Gastrocnemius medialis (tissue), 4 donors: ENCODE measurements around the gene CCDC126. TPM values are rescaled to one million over a fixed set of nuclear protein-coding genes. Genes with fewer than 3 reads are reported as not detected.

ENCODE experiments used
- ATAC-seq, 2 donors: fragments of 150-250 bp; one replicate each; pipeline ENCODE4 v1.9.1; 2016
- DNase-seq, 2 donors: peaks; one replicate each; pipeline ENCODE4 v3.0.0-alpha.2; 2019
- H3K27ac ChIP-seq, 4 donors: fragments of 200-600 bp; sonication (generic); 1 replicate in 1 of 4; 2 replicates in 3 of 4; pipeline ENCODE4 v1.5.1; 2016 to 2018; ENCODE audit warnings: mild to moderate bottlenecking in 2 of 4, moderate library complexity in 1 of 4
- H3K27me3 ChIP-seq, 3 donors: fragments of 200-600 bp; sonication (generic) in 2 of 3; 1 replicate in 1 of 3; 2 replicates in 2 of 3; pipeline versions ENCODE4 v1.5.1 to v1.6.0; 2016 to 2019; ENCODE audit warnings: mild to moderate bottlenecking in 1 of 3, moderate library complexity in 1 of 3
- H3K36me3 ChIP-seq, 2 donors: fragments of 200-600 bp; sonication (generic) in 1 of 2; one replicate each; pipeline ENCODE4 v1.5.1; 2017 to 2018
- H3K4me1 ChIP-seq, 2 donors: fragments of 200-600 bp; sonication (generic) in 1 of 2; one replicate each; pipeline ENCODE4 v1.5.1; 2016 to 2017; ENCODE audit warnings: mild to moderate bottlenecking in 2 of 2
- H3K4me3 ChIP-seq, 4 donors: fragments of 200-600 bp; sonication (generic) in 3 of 4; 1 replicate in 1 of 4; 2 replicates in 3 of 4; pipeline ENCODE4 v1.5.1; 2016 to 2019; ENCODE audit warnings: mild to moderate bottlenecking in 2 of 4
- H3K9me3 ChIP-seq, 3 donors: fragments of 200-600 bp; sonication (generic) in 2 of 3; 1 replicate in 1 of 3; 2 replicates in 2 of 3; pipeline ENCODE4 v1.5.1; 2016 to 2019
- POLR2A ChIP-seq, 2 donors: fragments of 450-650 bp; IDR thresholded peaks; one replicate each; pipeline ENCODE4 v1.6.1; 2017; ENCODE audit warnings: antibody characterized with exemption in 2 of 2, mild to moderate bottlenecking in 2 of 2, moderate library complexity in 2 of 2
- in situ Hi-C, 4 donors: fragments of 200-750 bp; cut with MboI; loops; one replicate each; pipeline versions ENCODE4 v1.15.0 to v1.8.0; 2017; ENCODE audit warnings: low sequenced_read_pairs in 4 of 4
- intact Hi-C: fragments of 100-400 bp; cut with DNase I; formaldehyde crosslinking; loops from one replicate; pipeline ENCODE4 v1.15.1; 2023; ENCODE audit warnings: low total_unique reads
- total RNA-seq, 4 donors: library from RNA; depleted of rRNA; stranded (reverse); fragments of >200 nt; gene quantifications; one replicate each; pipeline versions ENCODE4 v1.1.0 to v1.2.3, GENCODE V29; 2016
- TF ChIP-seq, protein P1 (sequence below), 5 experiments: fragments of 450-650 bp in 3 of 5; fragments of 200-600 bp in 2 of 5; sonication (generic) in 2 of 5; IDR thresholded peaks in 4 of 5; conservative IDR thresholded peaks in 1 of 5; 1 replicate in 4 of 5; 2 replicates in 1 of 5; pipeline ENCODE4 v1.5.1; 2016 to 2019; ENCODE audit warnings: antibody characterized with exemption in 5 of 5, mild to moderate bottlenecking in 3 of 5, moderate library complexity in 3 of 5

Gene CCDC126
- total RNA-seq, 4 donors from 2014 or later: 12.0 to 23.1 (median 20.2) TPM

DNA sequence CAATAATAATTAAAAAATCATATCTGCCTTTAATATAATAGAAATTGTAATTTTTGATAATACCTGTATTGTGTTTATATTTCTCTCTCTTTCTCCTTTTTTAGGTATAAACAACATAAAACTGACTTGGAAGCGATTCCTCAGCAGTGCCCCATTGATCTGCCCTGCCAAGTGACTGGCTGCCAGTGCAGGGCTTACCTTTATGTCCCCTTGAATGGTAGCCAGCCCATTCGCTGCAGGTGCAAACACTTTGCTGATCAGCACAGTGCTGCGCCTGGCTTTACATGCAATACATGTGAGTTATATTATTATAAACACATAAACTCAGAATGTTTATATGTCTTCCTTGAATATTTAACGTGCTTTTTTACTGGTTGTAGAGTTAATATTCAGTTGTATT lies 92.0 kb downstream of the CCDC126 start:
- ATAC-seq (no peak), DNase-seq (no peak)
- no peak for TF ChIP-seq POLR2A (IDR thresholded peaks at IDR 0.05)
- TF ChIP-seq, protein P1, sequence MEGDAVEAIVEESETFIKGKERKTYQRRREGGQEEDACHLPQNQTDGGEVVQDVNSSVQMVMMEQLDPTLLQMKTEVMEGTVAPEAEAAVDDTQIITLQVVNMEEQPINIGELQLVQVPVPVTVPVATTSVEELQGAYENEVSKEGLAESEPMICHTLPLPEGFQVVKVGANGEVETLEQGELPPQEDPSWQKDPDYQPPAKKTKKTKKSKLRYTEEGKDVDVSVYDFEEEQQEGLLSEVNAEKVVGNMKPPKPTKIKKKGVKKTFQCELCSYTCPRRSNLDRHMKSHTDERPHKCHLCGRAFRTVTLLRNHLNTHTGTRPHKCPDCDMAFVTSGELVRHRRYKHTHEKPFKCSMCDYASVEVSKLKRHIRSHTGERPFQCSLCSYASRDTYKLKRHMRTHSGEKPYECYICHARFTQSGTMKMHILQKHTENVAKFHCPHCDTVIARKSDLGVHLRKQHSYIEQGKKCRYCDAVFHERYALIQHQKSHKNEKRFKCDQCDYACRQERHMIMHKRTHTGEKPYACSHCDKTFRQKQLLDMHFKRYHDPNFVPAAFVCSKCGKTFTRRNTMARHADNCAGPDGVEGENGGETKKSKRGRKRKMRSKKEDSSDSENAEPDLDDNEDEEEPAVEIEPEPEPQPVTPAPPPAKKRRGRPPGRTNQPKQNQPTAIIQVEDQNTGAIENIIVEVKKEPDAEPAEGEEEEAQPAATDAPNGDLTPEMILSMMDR (IDR thresholded peaks at IDR 0.05 in 4 of 5, conservative IDR thresholded peaks at IDR 0.05 in 1 of 5): no peak
- peaks cover 0 to 8% of the 10 kb centered on the region in 2 donors for H3K36me3 ChIP-seq
- in situ Hi-C loops: no loop called here
- H3K4me1 ChIP-seq: peaks cover 0 to 4% of the 10 kb centered on the region in 2 donors
- H3K4me3 ChIP-seq: no peak overlapping the region
- no peaks in the 10 kb centered on the region for H3K27me3 ChIP-seq
- no peaks in the 10 kb centered on the region for H3K9me3 ChIP-seq
- intact Hi-C loops: no loop called here
- H3K27ac ChIP-seq: no peak overlapping the region

DNA sequence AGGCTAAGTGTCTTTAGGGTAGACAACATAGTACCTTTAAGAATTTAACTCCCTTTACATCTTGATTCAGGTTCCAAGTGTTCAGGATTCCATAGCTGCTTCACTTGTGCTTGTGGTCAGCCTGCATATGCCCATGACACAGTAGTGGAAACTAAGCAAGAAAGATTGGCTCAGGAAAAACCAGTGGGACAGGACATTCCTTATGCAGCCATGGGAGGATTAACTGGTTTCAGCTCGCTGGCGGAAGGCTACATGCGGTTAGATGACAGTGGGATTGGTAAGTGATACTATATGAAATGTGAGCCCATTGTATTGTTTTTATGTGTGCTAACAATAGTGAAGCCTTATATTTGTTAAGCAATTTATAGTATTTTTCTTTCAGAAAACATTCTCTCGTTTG lies 94.1 kb downstream of the CCDC126 start:
- TF ChIP-seq POLR2A (IDR thresholded peaks at IDR 0.05): no peak
- TF ChIP-seq, protein P1 (IDR thresholded peaks at IDR 0.05 in 4 of 5, conservative IDR thresholded peaks at IDR 0.05 in 1 of 5): no peak
- in situ Hi-C loops (no loop called here), intact Hi-C loops (no loop called here)
- H3K27ac ChIP-seq: no peak overlapping the region
- peaks cover 0 to 21% of the 10 kb centered on the region in 2 donors for H3K36me3 ChIP-seq
- DNase-seq: no peak
- no peak overlapping the region for H3K4me3 ChIP-seq
- ATAC-seq: no peak
- H3K9me3 ChIP-seq: no peaks in the 10 kb centered on the region
- H3K27me3 ChIP-seq: no peaks in the 10 kb centered on the region
- H3K4me1 ChIP-seq: peaks cover 0 to 4% of the 10 kb centered on the region in 2 donors

DNA sequence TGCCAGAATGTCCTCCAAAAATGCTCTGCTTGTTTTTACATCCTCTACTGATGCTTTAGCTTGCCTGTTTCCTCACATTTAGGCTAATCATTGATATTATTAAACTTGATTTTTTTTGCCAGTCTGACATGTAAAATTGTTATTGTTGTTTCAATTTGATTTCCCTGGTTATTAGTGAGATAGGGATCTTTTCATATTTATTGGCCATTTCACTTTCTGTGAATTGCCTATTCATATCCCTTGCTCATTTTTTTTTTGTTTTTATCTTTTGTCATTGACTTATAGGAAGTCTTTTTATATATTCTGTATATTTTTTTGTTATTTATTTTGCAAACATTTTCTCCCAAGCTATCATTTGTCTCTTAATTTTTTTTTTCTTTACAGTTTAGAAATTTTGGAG lies 96.0 kb downstream of the CCDC126 start:
- ATAC-seq: no peak
- Histone ChIP-seq H3K36me3 (peaks cover 0 to 21% of the 10 kb centered on the region in 2 donors), H3K4me3 (no peak overlapping the region), H3K27me3 (no peaks in the 10 kb centered on the region), H3K4me1 (peaks cover 0 to 4% of the 10 kb centered on the region in 2 donors), H3K9me3 (no peaks in the 10 kb centered on the region), H3K27ac (no peak overlapping the region)
- in situ Hi-C loops (no loop called here), intact Hi-C loops (no loop called here)
- TF ChIP-seq POLR2A (IDR thresholded peaks at IDR 0.05): no peak
- TF ChIP-seq, protein P1 (IDR thresholded peaks at IDR 0.05 in 4 of 5, conservative IDR thresholded peaks at IDR 0.05 in 1 of 5): no peak
- no peak for DNase-seq

Other genes starting within 250 kb of the CCDC126 start
- gene IGF2BP3, start 126.9 kb upstream of the CCDC126 start, total RNA-seq: under 1 TPM in 1 of 4 donors, not detected in 3; 0.51 TPM
- gene TRA2A, start 65.4 kb upstream of the CCDC126 start, total RNA-seq: 1 to 10 TPM; 4.8 to 6.4 (median 5.7) TPM
- 1 to 10 TPM; 2.2 to 3.8 (median 2.5) TPM for gene FAM221A, start 82.8 kb downstream of the CCDC126 start, total RNA-seq
- under 1 TPM in 1 of 4 donors, not detected in 3; 0.10 TPM for gene STK31, start 112.8 kb downstream of the CCDC126 start, total RNA-seq